ENCODE measurements around the gene CREBBP.

Gene CREBBP

GRCh38 chr16:3761375-3762106 is 119.0 kb downstream of the CREBBP start:
- no peaks in the 10 kb centered on the region for H3K4me1 ChIP-seq
- peaks cover 35 to 99% (median 91%) of the 10 kb centered on the region in 11 experiments for H4K20me1 ChIP-seq
- H3K36me3 ChIP-seq: peaks cover 98 to 100% (median 100%) of the 10 kb centered on the region in 11 experiments
- no peak for TF ChIP-seq Cebpa-rat (IDR thresholded peaks at IDR 0.05)
- H3K27ac ChIP-seq: no peak overlapping the region
- H3K9ac ChIP-seq: no peak overlapping the region
- H3K27me3 ChIP-seq: no peaks in the 10 kb centered on the region
- H3K9me3 ChIP-seq (replicated peaks in 1 of 11): no peaks in the 10 kb centered on the region
- H3K4me2 ChIP-seq: no peak overlapping the region
- H3K4me3 ChIP-seq: no peak overlapping the region

DNA sequence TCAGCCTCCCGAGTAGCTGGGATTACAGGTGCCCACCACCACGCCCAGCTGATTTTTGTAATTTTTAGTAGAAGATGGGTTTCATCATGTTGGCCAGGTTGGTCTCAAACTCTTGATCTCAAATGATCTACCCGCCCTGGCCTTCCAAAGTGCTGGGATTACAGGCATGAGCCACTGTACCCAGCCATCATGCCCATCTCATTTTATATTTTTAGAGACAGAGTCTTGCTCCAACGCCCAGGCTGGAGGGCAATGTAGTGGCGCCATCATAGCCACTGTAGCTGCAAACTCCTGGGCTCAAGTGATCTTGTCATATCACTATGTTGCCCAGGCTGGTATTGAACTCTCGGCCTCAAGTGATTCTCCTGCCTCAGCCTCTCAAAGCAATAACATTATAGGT is 120.0 kb downstream of the CREBBP start:
- Histone ChIP-seq H3K36me3 (peaks cover 98 to 100% (median 100%) of the 10 kb centered on the region in 11 experiments), H3K9me3 (replicated peaks in 1 of 11) (no peaks in the 10 kb centered on the region), H3K9ac (no peak overlapping the region), H3K4me1 (no peaks in the 10 kb centered on the region), H4K20me1 (peaks cover 31 to 99% (median 89%) of the 10 kb centered on the region in 11 experiments), H3K4me2 (no peak overlapping the region), H3K4me3 (no peak overlapping the region), H3K27ac (no peak overlapping the region), H3K27me3 (no peaks in the 10 kb centered on the region)
- no peak for TF ChIP-seq Cebpa-rat (IDR thresholded peaks at IDR 0.05)

DNA sequence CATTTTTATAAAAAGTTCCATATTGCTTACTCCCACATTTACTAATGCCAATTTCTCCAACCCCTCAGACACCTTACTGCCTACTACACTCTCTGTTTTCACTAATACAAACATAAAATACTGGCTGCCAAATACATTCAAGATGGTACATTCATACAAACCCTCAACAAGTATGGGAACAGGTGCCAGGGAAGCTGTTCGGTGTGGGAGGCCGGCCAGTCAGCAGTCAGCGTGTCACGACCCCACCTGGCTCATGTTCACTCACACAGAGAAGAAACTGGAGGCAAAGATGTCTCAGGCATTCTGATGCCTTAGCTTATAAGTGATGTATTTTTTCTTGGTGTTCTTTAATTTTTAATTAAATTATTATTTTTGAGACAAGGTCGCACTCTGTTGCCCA is 120.8 kb downstream of the CREBBP start:
- H3K9me3 ChIP-seq (replicated peaks in 1 of 11): no peaks in the 10 kb centered on the region
- no peaks in the 10 kb centered on the region for H3K27me3 ChIP-seq
- no peaks in the 10 kb centered on the region for H3K4me1 ChIP-seq
- H3K4me2 ChIP-seq: no peak overlapping the region
- no peak for TF ChIP-seq Cebpa-rat (IDR thresholded peaks at IDR 0.05)
- H3K27ac ChIP-seq: no peak overlapping the region
- H4K20me1 ChIP-seq: peaks cover 34 to 99% (median 89%) of the 10 kb centered on the region in 11 experiments
- H3K9ac ChIP-seq: no peak overlapping the region; a peak in 1 of 22 replicates
- H3K36me3 ChIP-seq: peaks cover 98 to 100% (median 100%) of the 10 kb centered on the region in 11 experiments
- H3K4me3 ChIP-seq: no peak overlapping the region

DNA sequence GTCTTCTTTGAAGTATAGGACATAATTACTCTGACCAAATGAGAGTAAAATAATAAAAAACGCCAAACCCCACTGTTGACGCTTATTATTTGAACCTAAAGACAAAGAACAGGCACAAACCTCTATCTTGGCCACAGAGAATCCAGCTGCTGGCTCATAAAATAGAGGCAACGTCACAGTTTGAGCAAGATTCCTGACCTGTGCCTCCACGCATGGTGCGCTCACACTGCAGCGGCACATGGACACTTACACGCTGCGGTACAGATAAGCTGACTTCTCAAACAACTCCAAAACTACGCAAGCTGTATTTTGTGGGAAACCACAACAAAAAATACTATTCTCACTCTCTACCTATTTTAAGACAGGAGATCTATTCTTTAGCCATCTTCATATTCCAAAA is 124.4 kb downstream of the CREBBP start:
- H3K9me3 ChIP-seq (replicated peaks in 1 of 11): no peaks in the 10 kb centered on the region
- H3K4me1 ChIP-seq: no peaks in the 10 kb centered on the region
- H3K36me3 ChIP-seq: peaks cover 96 to 100% (median 98%) of the 10 kb centered on the region in 11 experiments
- H3K4me3 ChIP-seq: no peak overlapping the region
- no peak for TF ChIP-seq Cebpa-rat (IDR thresholded peaks at IDR 0.05)
- peaks cover 23 to 99% (median 87%) of the 10 kb centered on the region in 11 experiments; a peak in 21 of 22 replicates for H4K20me1 ChIP-seq
- no peak overlapping the region for H3K27ac ChIP-seq
- H3K27me3 ChIP-seq: no peaks in the 10 kb centered on the region
- no peak overlapping the region for H3K9ac ChIP-seq
- H3K4me2 ChIP-seq: no peak overlapping the region

GRCh38 chr16:3755249-3755648 is 125.3 kb downstream of the CREBBP start:
- TF ChIP-seq Cebpa-rat (IDR thresholded peaks at IDR 0.05): no peak
- no peak overlapping the region for H3K27ac ChIP-seq
- H3K4me1 ChIP-seq: no peaks in the 10 kb centered on the region
- peaks cover 23 to 99% (median 87%) of the 10 kb centered on the region in 11 experiments; a peak in 20 of 22 replicates for H4K20me1 ChIP-seq
- peaks cover 97 to 100% (median 99%) of the 10 kb centered on the region in 11 experiments for H3K36me3 ChIP-seq
- no peaks in the 10 kb centered on the region for H3K27me3 ChIP-seq
- H3K9me3 ChIP-seq (replicated peaks in 1 of 11): no peaks in the 10 kb centered on the region
- no peak overlapping the region for H3K9ac ChIP-seq
- H3K4me2 ChIP-seq: no peak overlapping the region
- H3K4me3 ChIP-seq: no peak overlapping the region

- peaks cover 97 to 100% (median 99%) of the 10 kb centered on the region in 11 experiments for H3K36me3 ChIP-seq
These were observed 125.7 kb downstream of the CREBBP start for GRCh38 chr16:3754772-3755171.

GRCh38 chr16:3754081-3754703 is 126.3 kb downstream of the CREBBP start:
- H3K4me2 ChIP-seq: no peak overlapping the region
- peaks cover 97 to 100% (median 99%) of the 10 kb centered on the region in 11 experiments for H3K36me3 ChIP-seq
- H3K27me3 ChIP-seq: no peaks in the 10 kb centered on the region
- no peaks in the 10 kb centered on the region for H3K9me3 ChIP-seq (replicated peaks in 1 of 11)
- H3K4me1 ChIP-seq: no peaks in the 10 kb centered on the region
- H3K9ac ChIP-seq: no peak overlapping the region
- TF ChIP-seq Cebpa-rat (IDR thresholded peaks at IDR 0.05): no peak
- H3K4me3 ChIP-seq: no peak overlapping the region
- peaks cover 23 to 94% (median 79%) of the 10 kb centered on the region in 11 experiments; a peak in 20 of 22 replicates for H4K20me1 ChIP-seq
- H3K27ac ChIP-seq: no peak overlapping the region

More at GRCh38 chr16:3754772-3755171, 125.7 kb downstream of the CREBBP start:
- Histone ChIP-seq H3K27me3 (no peaks in the 10 kb centered on the region), H3K27ac (no peak overlapping the region), H3K4me2 (no peak overlapping the region), H3K4me3 (no peak overlapping the region), H3K9me3 (replicated peaks in 1 of 11) (no peaks in the 10 kb centered on the region), H3K9ac (no peak overlapping the region), H3K4me1 (no peaks in the 10 kb centered on the region), H4K20me1 (peaks cover 23 to 97% (median 84%) of the 10 kb centered on the region in 11 experiments; a peak in 20 of 22 replicates)
- TF ChIP-seq Cebpa-rat (IDR thresholded peaks at IDR 0.05): no peak

DNA sequence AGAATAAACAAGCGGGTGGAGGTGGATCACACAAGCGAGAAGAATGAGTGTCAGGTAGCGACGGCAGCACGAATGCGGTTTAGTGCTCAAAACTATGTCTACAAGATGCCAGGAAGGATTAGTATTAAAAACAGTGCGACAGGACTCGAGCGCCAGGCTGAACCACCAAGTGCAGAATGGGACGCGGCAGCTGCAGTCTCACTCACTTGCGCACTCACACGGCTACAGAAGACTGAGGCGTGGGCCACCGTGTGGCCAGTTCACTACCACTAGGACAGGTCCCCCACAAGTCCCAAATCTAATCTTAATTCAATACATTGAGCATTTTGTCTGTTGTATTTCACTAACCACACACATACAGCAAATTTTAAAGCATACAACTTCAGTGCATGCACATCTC is 127.5 kb downstream of the CREBBP start:
- no peak overlapping the region for H3K4me2 ChIP-seq
- no peak for TF ChIP-seq Cebpa-rat (IDR thresholded peaks at IDR 0.05)
- no peak overlapping the region for H3K9ac ChIP-seq
- H3K4me1 ChIP-seq: no peaks in the 10 kb centered on the region
- H3K27ac ChIP-seq: no peak overlapping the region
- no peaks in the 10 kb centered on the region for H3K27me3 ChIP-seq
- H3K9me3 ChIP-seq (replicated peaks in 1 of 11): no peaks in the 10 kb centered on the region
- H3K4me3 ChIP-seq: no peak overlapping the region
- peaks cover 20 to 90% (median 69%) of the 10 kb centered on the region in 11 experiments; a peak in 20 of 22 replicates for H4K20me1 ChIP-seq
- H3K36me3 ChIP-seq: peaks cover 96 to 100% (median 99%) of the 10 kb centered on the region in 11 experiments

GRCh38 chr16:3751878-3752277 is 128.6 kb downstream of the CREBBP start:
- Histone ChIP-seq H3K27me3 (no peaks in the 10 kb centered on the region), H3K36me3 (peaks cover 95 to 100% (median 98%) of the 10 kb centered on the region in 11 experiments), H3K9ac (no peak overlapping the region), H4K20me1 (peaks cover 18 to 88% (median 68%) of the 10 kb centered on the region in 11 experiments; a peak in 19 of 22 replicates), H3K4me1 (no peaks in the 10 kb centered on the region), H3K27ac (no peak overlapping the region), H3K9me3 (replicated peaks in 1 of 11) (no peaks in the 10 kb centered on the region), H3K4me3 (no peak overlapping the region), H3K4me2 (no peak overlapping the region)
- no peak for TF ChIP-seq Cebpa-rat (IDR thresholded peaks at IDR 0.05)
